ENCODE results near the gene PEX26. TPM values are rescaled to one million over a fixed set of nuclear protein-coding genes. Genes with fewer than 3 reads are reported as not detected.
A peak's percentile ranks its signal among the peaks of the same experiment; 100 is the strongest.

The PEX26 gene
- polyA plus RNA-seq, 1 donor from 2014 or later, result 3.4 TPM

GRCh38 chr22:18154821-18155390 is 77.1 kb downstream of the PEX26 start:
- Mint-ChIP-seq H3K27ac (peak overlapping the region in 1 of 3 donors; percentile 39), H3K27me3 (no peaks in the 10 kb centered on the region), H3K9me3 (no peaks in the 10 kb centered on the region), H3K36me3 (peaks cover 2% of the 10 kb centered on the region), H3K4me1 (peaks cover 7 to 14% (median 12%) of the 10 kb centered on the region in 3 donors), H3K4me3 (no peak overlapping the region)

Other genes with a start within 250 kb of the PEX26 start
- gene MICAL3, start 53.4 kb upstream of the PEX26 start, polyA plus RNA-seq, result 12.0 TPM
- 2.8 TPM for gene TUBA8, start 32.8 kb downstream of the PEX26 start, polyA plus RNA-seq
- gene USP18, start 72.2 kb downstream of the PEX26 start, polyA plus RNA-seq, result 6.6 TPM

Measured in IgD-negative memory B cell (primary cell).